T-helper 9 cell (primary cell): ENCODE measurements around the gene SMIM35.
"Not testable (repeated sequence)": the region's sequence is repeated elsewhere in the genome, so short reads cannot be mapped to it uniquely, and the experiment has no call there.

Experiments used
- DNase-seq: peaks from one replicate; pipeline ENCODE4 v3.0.0-alpha.2; 2020

The SMIM35 gene

DNA sequence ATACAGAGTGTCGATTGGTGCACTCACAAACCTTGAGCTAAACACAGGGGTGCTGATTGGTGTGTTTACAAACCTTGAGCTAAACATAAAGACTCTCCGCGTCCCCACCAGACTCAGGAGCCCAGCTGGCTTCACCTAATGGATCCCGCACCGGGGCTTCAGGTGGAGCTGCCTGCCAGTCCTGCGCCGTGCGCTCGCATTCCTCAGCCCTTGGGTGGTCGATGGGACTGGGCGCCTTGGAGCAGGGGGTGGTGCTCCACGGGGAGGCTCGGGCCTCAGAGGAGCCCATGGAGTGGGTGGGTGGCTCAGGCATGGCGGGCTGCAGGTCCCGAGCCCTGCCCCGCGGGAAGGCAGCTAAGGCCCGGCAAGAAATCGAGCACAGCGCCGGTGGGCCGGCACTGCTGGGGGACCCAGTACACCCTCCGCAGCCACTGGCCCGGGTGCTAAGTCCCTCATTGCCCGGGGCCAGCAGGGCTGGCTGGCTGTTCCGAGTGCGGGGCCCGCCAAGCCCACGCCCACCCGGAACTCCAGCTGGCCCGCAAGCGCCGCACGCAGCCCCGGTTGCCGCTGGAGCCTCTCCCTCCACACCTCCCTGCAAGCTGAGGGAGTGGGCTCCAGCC lies 108.4 kb downstream of the SMIM35 start:
- not testable (repeated sequence) for DNase-seq

DNA sequence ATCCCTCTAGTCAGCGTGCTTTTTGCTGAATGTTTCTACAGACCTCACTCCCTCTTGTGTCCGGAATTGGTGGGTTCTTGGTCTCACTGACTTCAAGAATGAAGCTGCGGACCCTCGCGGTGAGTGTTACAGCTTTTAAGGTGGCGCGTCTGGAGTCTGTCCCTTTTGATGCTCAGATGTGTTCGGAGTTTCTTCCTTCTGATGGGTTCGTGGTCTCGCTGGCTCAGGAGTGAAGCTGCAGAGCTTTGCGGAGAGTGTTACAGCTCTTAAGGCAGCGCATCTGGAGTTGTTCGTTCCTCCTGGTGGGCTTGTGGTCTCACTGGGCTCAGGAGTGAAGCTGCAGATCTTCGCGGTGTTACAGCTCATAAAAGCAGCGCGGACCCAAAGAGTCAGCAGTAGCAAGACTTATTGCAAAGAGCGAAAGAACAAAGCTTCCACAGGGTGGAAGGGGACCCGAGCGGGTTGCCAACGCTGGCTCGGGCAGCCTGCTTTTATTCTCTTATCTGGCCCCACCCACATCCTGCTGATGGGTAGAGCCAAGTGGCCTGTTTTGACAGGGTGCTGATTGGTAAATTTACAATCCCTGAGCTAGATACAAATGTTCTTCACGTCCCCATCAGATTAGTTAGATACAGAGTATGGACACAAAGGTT lies 109.0 kb downstream of the SMIM35 start:
- DNase-seq = not testable (repeated sequence)

DNA sequence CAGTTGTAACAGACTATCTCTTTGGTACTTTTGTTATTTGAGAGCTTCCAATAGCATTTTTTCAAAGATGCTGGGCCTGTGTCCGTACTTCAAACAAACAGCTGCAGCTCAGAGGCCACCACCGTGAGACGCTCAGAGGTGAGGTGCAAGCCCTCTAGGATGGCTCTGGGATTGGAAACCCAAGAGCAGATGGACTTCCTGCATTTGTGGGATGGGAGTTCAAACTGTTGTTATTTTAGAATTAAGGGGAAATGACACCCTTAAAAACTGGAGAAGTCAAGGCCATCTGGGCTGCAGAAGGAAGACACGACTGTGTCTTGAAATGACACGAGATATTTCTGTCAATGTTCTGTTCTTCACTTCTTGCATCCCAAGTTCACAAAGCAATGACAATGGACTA lies 109.7 kb downstream of the SMIM35 start:
- DNase-seq = no peak

DNA sequence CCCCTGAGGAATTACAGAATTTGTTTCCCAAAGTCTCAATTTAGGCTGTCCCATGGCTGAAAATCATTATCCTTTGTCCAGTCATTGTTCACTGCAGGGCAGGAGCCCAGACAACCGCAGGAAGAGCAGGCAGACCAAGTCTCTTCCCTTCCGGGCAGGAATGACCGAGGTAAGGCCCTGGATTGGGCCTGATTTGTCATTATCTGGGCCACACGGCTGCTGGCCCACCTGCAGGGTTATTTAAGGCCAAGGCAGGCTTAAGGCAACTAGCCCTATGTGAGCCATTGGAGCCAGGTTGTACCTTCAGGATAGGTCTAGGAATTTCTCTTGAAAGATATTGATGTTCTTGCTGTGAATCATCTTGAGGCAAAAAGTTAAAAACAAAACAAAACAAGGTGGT lies 110.3 kb downstream of the SMIM35 start:
- DNase-seq = no peak

DNA sequence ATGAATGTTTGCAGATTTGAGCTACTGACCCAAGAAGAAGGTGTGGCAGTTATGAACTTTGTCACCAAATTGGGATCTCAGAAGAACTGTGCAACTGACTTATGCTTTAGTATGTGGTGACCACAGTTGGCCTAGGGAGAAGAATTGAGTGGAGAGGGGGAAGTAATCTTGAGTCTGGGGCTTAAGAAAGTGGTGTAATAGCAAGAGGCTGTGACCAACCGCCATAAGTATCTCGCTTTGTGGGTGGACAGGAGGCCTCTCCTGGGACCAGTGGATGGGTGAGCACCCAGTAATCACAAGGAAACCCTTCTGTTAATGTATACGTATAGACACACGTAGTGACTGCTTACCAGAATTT lies 113.3 kb downstream of the SMIM35 start:
- DNase-seq = no peak

DNA sequence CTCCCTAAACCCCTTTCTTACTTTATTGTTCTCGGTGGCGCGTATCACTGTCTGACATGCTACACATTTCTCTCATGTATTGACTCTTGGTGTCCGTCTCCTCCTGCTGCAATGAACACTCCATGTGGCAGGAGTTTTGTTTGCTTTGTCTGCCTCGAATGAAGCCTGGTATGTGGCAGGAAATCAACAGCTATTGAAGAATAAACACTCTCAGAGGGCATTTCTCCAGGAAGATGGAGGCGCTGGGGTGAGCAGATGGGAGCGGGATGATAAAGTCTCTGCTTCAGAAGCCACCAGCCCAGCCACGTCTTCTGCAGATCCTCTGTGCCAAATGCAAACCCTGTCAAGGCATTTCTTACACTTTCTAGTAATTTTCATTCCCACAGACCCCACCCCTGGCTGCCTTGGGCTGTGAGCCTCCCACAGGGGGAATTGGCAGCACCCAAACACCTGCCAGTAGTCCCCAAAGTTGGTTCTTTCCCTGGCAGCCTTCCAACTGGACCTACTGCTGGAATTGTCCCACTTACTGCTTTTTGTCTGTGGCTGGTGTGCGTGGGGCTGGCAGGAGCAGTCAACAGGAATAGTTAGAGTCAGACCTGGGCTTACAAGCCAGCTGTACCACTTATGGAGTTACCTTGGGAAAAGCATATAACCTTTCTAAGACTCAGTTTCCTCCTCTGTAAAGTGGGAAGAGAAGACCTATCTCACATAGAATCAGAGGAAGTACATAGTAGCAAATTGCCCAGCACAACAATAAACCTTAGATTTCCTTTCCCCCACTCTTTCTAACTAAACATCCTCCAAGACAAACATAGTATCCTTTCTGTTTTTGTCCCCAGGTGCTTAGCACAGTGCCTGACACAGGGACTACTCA lies 113.9 kb downstream of the SMIM35 start:
- no peak for DNase-seq

DNA sequence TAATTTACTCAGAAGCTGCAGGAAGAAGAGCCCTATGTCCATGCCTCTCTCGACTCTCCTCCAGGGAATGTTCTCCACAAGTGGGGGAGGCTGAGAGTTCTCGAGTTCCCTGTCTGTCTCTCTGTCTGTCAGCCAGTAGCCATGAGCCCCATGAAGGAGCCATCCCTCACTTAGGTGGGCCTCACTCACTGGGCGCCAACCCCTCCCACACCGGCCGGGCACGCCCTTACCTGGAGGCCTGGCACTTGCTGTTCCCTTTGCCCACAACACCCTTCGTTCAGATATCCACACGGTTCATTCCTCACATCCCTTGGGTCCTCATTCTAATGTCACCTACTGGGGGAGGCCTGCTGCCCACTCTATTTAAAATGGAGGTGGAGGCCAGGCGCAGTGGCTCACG lies 114.7 kb downstream of the SMIM35 start:
- DNase-seq = no peak

DNA sequence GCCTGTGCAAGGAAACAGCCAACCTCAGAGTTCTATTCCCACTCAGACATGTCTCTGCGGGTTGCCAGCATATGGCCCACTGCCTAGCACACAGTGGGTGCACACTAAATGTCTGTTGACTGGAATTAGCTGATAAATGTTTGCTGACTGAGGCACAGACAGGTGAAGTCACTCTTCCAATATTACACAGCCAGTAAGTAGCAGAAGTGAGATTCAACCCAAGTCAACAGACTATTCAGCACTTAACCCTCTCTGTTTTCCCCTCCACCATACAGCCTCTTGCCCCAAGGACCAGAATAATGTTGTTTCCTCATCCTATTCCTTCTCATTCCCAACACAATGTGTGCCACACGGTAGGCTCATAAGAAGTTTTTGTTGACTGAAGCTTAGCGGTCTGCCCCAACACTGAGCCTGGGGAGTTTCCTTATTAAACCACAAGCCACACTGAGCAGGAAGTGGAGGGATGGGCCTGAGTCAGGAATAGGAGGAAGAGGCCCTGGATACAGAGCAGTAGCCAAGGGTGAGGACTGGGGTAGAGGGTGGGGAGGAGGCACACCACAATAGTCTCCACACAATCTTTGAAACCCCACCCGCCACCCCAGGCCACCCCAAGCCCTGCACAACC lies 116.3 kb downstream of the SMIM35 start:
- no peak for DNase-seq

DNA sequence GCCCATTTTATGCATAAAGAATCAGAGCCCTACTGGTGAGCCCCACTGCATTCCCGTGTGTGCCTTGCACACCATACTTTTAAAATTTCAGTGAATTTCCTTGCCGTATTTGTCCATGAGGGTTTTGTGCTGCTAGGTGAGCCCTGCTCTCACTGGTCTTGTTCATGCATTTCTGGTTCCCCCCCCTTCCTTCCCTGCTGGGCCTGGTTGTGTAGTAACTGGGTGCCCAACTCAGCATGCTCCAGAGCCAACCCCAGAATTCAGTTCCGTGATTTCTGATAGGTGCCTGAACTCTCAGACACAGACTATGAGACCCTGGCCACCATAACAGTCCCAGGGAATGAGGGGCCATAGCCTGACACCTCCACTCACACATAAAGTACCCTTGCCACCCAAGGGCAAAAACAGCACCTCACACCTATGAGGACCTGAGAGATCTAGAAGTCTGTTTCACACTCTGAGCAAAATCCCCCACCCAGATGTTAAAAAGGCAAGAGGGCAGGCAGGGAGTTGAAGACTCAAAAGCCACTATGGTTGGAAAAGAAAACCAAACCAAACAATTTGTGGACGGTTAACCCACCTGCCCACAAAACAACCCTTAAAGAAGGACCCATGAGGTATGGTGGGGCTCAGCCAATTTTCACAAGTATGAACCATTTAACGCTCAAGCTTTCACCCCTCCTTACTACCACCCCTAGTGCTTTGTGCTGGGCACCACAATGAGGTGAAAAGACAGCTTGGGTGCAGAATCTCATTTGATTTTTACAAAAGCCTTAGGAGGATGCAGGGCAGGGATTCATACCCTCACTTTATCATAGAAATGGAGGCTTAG lies 117.4 kb downstream of the SMIM35 start:
- no peak for DNase-seq

DNA sequence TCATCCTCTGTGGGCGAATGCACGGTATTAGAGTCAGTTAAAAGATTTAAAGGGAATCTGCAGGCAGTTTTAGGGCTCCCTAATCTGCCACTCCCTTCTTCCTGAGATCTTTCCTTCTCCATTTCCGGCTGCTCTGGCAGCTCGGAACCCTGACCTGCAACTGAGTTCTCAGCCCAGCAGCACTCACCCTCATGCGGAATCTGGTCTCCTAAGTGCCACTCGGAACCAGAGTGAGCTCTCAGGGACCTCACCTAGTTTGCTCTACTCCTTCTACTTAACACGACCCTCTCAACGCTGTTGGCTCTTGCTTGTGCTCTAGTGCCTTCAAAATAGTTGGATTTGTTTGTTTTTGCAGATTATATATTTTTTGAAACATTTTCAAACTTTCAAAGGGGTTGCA lies 119.9 kb downstream of the SMIM35 start:
- DNase-seq = no peak

DNA sequence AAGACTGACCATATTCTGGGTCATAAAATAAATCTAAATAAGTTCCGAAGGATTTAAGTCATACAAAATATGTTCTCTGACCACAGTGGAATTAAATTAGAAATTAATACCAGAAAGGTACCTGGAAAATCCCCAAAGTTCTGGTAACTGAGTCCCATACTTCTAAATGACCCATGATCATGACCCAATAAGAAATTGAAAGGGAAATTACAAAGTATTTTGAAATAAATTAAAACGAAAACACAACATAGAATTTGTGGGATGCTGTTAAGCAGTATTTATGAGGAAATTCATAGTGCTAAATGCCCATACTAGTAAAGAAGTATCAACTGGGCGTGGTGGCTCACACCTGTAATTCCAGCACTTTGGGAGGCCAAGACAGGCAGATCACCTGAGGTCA lies 123.9 kb downstream of the SMIM35 start:
- no peak for DNase-seq

DNA sequence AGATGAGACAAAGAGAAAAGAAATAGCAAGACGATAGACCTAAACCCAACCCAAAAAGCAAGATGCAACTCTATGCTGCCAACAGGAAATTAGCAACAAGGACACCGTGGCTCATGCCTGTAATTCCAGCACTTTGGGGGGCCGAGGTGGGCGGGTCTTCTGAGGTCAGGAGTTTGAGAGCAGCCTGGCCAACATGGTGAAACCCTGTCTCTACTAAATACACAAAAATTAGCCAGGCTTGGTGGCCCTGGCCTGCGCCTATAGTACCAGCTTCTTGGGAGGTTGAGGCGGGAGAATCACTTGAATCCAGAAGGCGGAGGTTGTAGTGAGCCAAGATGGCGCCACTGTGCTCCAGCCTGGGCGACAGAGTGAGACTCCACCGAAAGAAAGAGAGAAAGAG lies 124.9 kb downstream of the SMIM35 start:
- no peak for DNase-seq

DNA sequence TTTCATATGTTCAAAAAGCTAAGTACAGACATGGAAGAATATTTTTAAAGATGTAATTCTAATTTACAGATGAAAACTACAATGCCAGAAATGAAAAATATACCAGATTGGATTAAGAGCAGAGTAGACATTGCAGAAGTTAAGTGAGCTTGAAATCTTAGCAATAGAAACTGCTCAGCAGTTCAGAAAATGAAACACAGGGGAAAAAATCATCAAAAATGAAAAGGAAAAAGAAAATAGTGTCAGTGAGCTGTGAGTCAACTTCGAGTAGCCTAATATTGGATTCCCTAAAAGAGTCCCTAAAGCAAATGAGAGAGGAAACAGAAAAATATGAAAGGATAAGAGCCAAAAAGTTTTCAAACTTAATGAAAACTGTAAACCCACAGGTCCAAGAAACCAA lies 126.4 kb downstream of the SMIM35 start:
- no peak for DNase-seq

DNA sequence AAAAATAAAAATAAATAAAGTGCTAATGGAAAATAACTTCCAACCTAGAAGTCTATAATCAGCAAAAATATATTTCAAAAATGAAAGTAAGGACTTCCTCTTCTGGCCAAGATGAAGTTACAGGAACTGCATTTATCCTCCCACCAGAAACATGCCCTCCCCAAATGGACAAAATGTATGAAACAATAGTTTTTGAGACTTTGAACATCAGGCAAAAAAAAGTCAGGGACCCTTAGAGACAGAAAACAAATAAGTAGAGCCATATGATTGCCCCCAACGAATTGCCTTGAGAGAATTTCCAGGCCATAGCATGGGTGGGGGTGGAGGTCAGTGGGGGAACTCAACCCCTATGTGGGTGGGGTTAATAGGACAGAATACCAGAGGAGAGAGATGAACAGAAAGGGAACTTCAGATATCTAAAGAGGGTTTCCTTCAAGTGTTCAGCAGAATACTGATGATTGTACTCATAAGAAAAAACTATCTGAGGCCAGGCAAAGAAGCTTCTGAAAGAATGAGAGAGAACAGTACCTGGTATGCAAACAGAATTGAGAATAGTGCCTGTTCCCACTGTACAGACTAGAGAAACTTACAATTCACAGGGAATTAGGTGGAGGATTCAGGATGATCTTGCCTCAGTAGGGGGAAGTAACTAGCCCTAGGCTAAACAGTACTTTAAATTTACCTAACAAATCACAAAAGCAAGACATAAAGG lies 127.2 kb downstream of the SMIM35 start:
- DNase-seq = no peak

DNA sequence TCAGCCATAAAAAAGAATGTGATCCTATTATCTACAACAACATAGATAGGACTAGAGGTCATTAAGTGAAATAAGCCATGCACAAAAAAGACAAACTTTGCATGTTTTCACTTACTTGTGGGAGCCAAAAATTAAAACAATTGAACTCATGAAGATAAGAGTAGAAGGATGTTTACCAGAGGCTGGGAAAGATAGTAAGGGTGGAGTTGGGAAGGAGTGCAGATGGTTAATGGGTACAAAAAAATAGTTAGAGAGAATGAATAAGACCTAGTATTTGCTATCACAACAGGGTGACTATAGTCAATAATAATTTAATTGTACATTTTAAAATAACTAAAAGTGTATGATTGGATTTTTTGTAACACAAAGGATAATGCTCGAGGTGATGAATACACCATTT lies 127.8 kb downstream of the SMIM35 start:
- no peak for DNase-seq
